OCI-LY7 (cell line): ENCODE measurements around the gene TOP1. TPM values are rescaled to one million over a fixed set of nuclear protein-coding genes. Genes with fewer than 3 reads are reported as not detected.

Experiments used
- Bru-seq: library from RNA; stranded (reverse); fragments of 400-500 nt; gene quantifications from one replicate; lab custom pipeline; 2021; lab: Mats Ljungman, UMichigan
- BruChase-seq, 2 experiments: library from RNA; stranded (reverse); fragments of 400-500 nt; gene quantifications; one replicate each; lab custom pipeline; 2021; lab: Mats Ljungman, UMichigan
- BruUV-seq: library from RNA; stranded (reverse); fragments of 400-500 nt; replicated peaks from 2 replicates; lab custom pipeline; 2021; lab: Mats Ljungman, UMichigan
- CTCF ChIA-PET: fragments of 300-600 bp; sonication (Branson Sonifier 250); formaldehyde crosslinking; loops from one replicate; lab custom pipeline; 2022; ENCODE audit warnings: antibody characterized with exemption; ENCODE audit not compliant: unreplicated experiment; lab: Charles Lee
- POLR2A ChIA-PET: fragments of 300-600 bp; sonication (Branson Sonifier 250); formaldehyde crosslinking; loops from one replicate; lab custom pipeline; 2022; ENCODE audit warnings: antibody characterized with exemption; lab: Charles Lee
- DNase-seq: peaks from one replicate; pipeline ENCODE4 v3.0.0-alpha.2; 2015; ENCODE audit warnings: low spot score
- H2AFZ ChIP-seq: fragments of 200-600 bp; sonication (generic), shearing (Covaris generic); 2 replicates; pipeline ENCODE4 v1.6.1; 2014; ENCODE audit warnings: mild to moderate bottlenecking, antibody characterized with exemption, low read length, moderate library complexity
- H3K27ac ChIP-seq: fragments of 200-600 bp; sonication (generic); 2 replicates; pipeline ENCODE4 v1.5.1; 2014; ENCODE audit warnings: mixed run types, low read depth, mild to moderate bottlenecking, moderate library complexity, low read length, inconsistent platforms; ENCODE audit not compliant: poor library complexity, severe bottlenecking
- H3K36me3 ChIP-seq: fragments of 200-600 bp; sonication (generic); 2 replicates; pipeline ENCODE4 v1.6.1; 2014; ENCODE audit warnings: mild to moderate bottlenecking, antibody characterized with exemption, low read length, moderate library complexity, mixed read lengths; ENCODE audit not compliant: insufficient read depth
- H3K4me1 ChIP-seq: fragments of 200-600 bp; sonication (generic); 2 replicates; pipeline ENCODE4 v1.5.1; 2014; ENCODE audit warnings: mild to moderate bottlenecking, low read length; ENCODE audit not compliant: insufficient read depth, poor library complexity, severe bottlenecking
- H3K4me2 ChIP-seq: fragments of 200-600 bp; sonication (generic); 2 replicates; pipeline ENCODE4 v1.6.1; 2014; ENCODE audit warnings: mild to moderate bottlenecking, low read length
- H3K4me3 ChIP-seq: fragments of 200-600 bp; sonication (generic); 2 replicates; pipeline ENCODE4 v1.5.1; 2014; ENCODE audit warnings: mild to moderate bottlenecking, low read depth, low read length; ENCODE audit not compliant: poor library complexity, severe bottlenecking
- H3K79me2 ChIP-seq: fragments of 200-600 bp; sonication (generic); 2 replicates; pipeline ENCODE4 v1.6.1; 2016; ENCODE audit warnings: low read depth, mild to moderate bottlenecking, low read length, moderate library complexity, mixed read lengths; ENCODE audit not compliant: insufficient read depth
- H3K9me2 ChIP-seq: fragments of 200-600 bp; sonication (generic); 2 replicates; pipeline ENCODE4 v1.6.1; 2016; ENCODE audit warnings: mild to moderate bottlenecking, low read length, mixed read lengths; ENCODE audit not compliant: insufficient read depth
- H3K9me3 ChIP-seq: fragments of 200-600 bp; sonication (generic); 2 replicates; pipeline ENCODE4 v1.6.1; 2014; ENCODE audit warnings: mild to moderate bottlenecking, mixed run types, low read length, mixed read lengths
- H4K20me1 ChIP-seq: fragments of 200-600 bp; sonication (generic); 2 replicates; pipeline ENCODE4 v1.6.1; 2014; ENCODE audit warnings: mild to moderate bottlenecking, antibody characterized with exemption, low read length, moderate library complexity, mixed read lengths; ENCODE audit not compliant: insufficient read depth
- EZH2phosphoT487 ChIP-seq: fragments of 200-600 bp; sonication (generic); IDR thresholded peaks from 2 replicates; pipeline ENCODE4 v1.6.1; 2018; ENCODE audit warnings: low read depth, borderline replicate concordance, mild to moderate bottlenecking, mixed run types, antibody characterized with exemption, low read length, moderate library complexity, mixed read lengths
- intact Hi-C: fragments of 100-400 bp; cut with micrococcal nuclease; formaldehyde crosslinking; loops from one replicate; pipeline ENCODE4 v1.10.0; 2022; ENCODE audit not compliant: unreplicated experiment
- long read RNA-seq: library from polyadenylated mRNA; stranded (forward); transcript quantifications from one replicate; pipeline ENCODE4 v2.0.0, GENCODE V29; 2022
- total RNA-seq, 2 experiments: library from RNA; depleted of rRNA in 1 of 2; stranded (reverse); fragments of >200 nt in 1 of 2; shearing (Covaris generic) in 1 of 2; gene quantifications; 2 replicates each; pipeline ENCODE4 v1.2.3, GENCODE V29; 2014 to 2022
- TF ChIP-seq, protein P1 (sequence below): fragments of 200-600 bp; sonication (generic); conservative IDR thresholded peaks from 2 replicates; pipeline ENCODE4 v1.5.1; 2014; ENCODE audit warnings: mild to moderate bottlenecking, antibody characterized with exemption, low read length, moderate library complexity, mixed read lengths

Gene TOP1
- total RNA-seq (2014; rRNA removed; shearing (Covaris generic)) (44.6 and 53.0 TPM in 2 replicates), total RNA-seq (2022) (168 and 200 TPM in 2 replicates), Bru-seq, nascent RNA (percentile 98 among the genes with signal in this experiment), BruChase-seq, experiment 1, labeled RNA remaining after a 6-hour chase (percentile 96 among the genes with signal in this experiment), BruChase-seq, experiment 2, labeled RNA remaining after a 2-hour chase (percentile 94 among the genes with signal in this experiment)
- long read RNA-seq, transcript TOP1-201 (21 exons, 3,738 nt): major isoform, 52 of 123 reads
- long read RNA-seq, partial matches to known transcripts: 65 of 123 reads
- long read RNA-seq, other reads (novel, unspliced or antisense): 6 of 123 reads

DNA sequence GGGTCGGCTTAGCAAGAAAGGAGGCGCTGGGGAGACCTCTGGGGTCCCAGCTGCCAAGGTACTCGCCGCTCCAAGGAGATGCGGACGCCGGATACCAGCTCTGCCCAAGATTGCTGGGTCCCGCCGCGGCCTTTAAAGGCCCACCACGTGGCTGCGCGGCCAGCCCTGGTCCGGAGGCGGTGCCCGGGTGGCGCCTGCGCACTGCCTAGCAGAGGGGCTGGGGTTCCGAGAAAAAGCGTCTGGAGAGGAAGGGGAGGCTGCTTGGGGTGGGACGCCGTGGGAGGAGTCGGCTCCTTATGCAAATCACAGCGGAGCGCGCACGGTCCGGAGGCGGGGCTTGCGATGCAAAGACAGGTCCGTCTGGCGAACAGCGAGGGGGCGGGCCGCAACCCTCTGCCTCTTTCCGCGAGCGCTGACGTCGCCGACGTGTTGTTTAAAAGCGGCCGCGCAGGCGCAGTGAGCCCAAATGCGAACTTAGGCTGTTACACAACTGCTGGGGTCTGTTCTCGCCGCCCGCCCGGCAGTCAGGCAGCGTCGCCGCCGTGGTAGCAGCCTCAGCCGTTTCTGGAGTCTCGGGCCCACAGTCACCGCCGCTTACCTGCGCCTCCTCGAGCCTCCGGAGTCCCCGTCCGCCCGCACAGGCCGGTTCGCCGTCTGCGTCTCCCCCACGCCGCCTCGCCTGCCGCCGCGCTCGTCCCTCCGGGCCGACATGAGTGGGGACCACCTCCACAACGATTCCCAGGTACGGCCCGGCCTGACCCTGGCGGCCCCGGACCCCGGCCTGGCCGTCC, at the start of gene TOP1:
TOP1 (plus strand) TSS at position 464 of the 791 bp plus-strand sequence; CDS start at position 710, 246 bp downstream.
- H3K27ac ChIP-seq: peak within 1 kb of the TSS; percentile 54
- H4K20me1 ChIP-seq: peaks cover 40% of the 10 kb centered on the region
- no peak within 1 kb of the TSS for H2AFZ ChIP-seq
- POLR2A ChIA-PET: interaction anchor here (0.6 to 7.6 kb wide), 8 partner anchors 9 to 245 kb away, joined by 3 to 88 read pairs (median 4); no protein-coding TSS in a partner anchor
- no peaks in the 10 kb centered on the region for H3K9me2 ChIP-seq
- peak; percentile 100 for DNase-seq
- BruUV-seq: no TSS peak
- H3K4me1 ChIP-seq: peaks cover 61% of the 10 kb centered on the region
- TF ChIP-seq EZH2phosphoT487: no peak
- TF ChIP-seq, protein P1, sequence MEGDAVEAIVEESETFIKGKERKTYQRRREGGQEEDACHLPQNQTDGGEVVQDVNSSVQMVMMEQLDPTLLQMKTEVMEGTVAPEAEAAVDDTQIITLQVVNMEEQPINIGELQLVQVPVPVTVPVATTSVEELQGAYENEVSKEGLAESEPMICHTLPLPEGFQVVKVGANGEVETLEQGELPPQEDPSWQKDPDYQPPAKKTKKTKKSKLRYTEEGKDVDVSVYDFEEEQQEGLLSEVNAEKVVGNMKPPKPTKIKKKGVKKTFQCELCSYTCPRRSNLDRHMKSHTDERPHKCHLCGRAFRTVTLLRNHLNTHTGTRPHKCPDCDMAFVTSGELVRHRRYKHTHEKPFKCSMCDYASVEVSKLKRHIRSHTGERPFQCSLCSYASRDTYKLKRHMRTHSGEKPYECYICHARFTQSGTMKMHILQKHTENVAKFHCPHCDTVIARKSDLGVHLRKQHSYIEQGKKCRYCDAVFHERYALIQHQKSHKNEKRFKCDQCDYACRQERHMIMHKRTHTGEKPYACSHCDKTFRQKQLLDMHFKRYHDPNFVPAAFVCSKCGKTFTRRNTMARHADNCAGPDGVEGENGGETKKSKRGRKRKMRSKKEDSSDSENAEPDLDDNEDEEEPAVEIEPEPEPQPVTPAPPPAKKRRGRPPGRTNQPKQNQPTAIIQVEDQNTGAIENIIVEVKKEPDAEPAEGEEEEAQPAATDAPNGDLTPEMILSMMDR: no peak
- peaks cover 47% of the 10 kb centered on the region for H3K36me3 ChIP-seq
- no peaks in the 10 kb centered on the region for H3K9me3 ChIP-seq
- H3K4me3 ChIP-seq: peak within 1 kb of the TSS; percentile 88
- CTCF ChIA-PET: interaction anchor here (0.6 to 1.1 kb wide), 2 partner anchors 38 to 106 kb away, joined by 4 to 5 read pairs; no protein-coding TSS in a partner anchor
- intact Hi-C loops: loop anchor here (1.0 to 2.0 kb wide), 2 partner anchors 18 to 37 kb away; no protein-coding TSS in a partner anchor
- peaks cover 56% of the 10 kb centered on the region for H3K79me2 ChIP-seq
- peak within 1 kb of the TSS; percentile 92 for H3K4me2 ChIP-seq

DNA sequence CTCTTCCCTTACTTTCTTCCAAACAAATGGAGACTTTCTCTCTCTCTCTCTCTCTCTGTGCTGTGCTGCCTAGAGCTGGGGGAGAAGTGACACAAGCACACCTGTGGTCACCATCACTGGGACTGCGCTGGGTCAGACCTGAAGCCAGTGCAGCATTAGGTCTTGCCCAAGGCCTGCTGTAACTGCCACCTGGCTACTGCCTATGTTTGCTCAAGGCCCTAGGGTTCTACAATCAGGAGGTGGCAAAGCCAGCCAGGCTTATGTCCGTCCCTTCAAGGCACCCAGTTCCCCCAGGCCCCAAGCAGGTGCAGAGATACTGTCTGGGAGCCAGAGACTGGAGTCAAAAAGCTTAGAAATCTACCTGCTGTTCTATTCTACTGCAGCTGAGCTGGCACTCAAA, 49.4 kb upstream of the TOP1 start:
- no peak for DNase-seq
- BruUV-seq: no TSS peak
- intact Hi-C loops: no loop called here

More for the DNA sequence above, 49.4 kb upstream of the TOP1 start:
- Histone ChIP-seq H3K4me3 (no peak overlapping the region), H3K4me1 (peaks cover 39% of the 10 kb centered on the region), H3K36me3 (peaks cover 22% of the 10 kb centered on the region; the same call in 1 of the 2 replicates), H3K4me2 (no peak overlapping the region), H4K20me1 (no peaks in the 10 kb centered on the region), H3K9me3 (peaks cover 29% of the 10 kb centered on the region; the same call in 1 of the 2 replicates), H3K79me2 (no peaks in the 10 kb centered on the region), H3K9me2 (no peaks in the 10 kb centered on the region), H3K27ac (no peak overlapping the region), H2AFZ (no peak overlapping the region)
- POLR2A ChIA-PET: interaction anchor here (0.9 to 5.2 kb wide), 3 partner anchors 12 to 33 kb away, joined by 3 to 68 read pairs (median 7); no protein-coding TSS in a partner anchor
- TF ChIP-seq, protein P1: no peak
- TF ChIP-seq EZH2phosphoT487: no peak
- CTCF ChIA-PET: interaction anchor here (1.3 kb wide), 1 partner anchor 12 kb away, joined by 6 read pairs; no protein-coding TSS in a partner anchor
